Liver (tissue), 3 donors: ENCODE data around the gene BTBD1.

Experiments used
- CTCF ChIP-seq: fragments of 150-350 bp; IDR thresholded peaks from 2 replicates; pipeline ENCODE4 v1.5.1; 2017; ENCODE audit warnings: improper control_type of control experiment, low read depth, low read length; ENCODE audit not compliant: missing input control
- EGR1 ChIP-seq, 2 donors: IDR thresholded peaks; 2 replicates each; pipeline ENCODE4 v1.6.1; 2016 to 2018; ENCODE audit warnings: antibody characterized with exemption in 2 of 2, low read depth in 2 of 2
- JUND ChIP-seq, 2 donors: IDR thresholded peaks; 2 replicates each; pipeline ENCODE4 v1.6.1; 2016; ENCODE audit warnings: antibody characterized with exemption in 2 of 2
- RXRA ChIP-seq, 2 donors: IDR thresholded peaks; 2 replicates each; pipeline ENCODE4 v1.6.1; 2017 to 2018; ENCODE audit warnings: antibody characterized with exemption in 2 of 2, mild to moderate bottlenecking in 1 of 2
- ZBTB33 ChIP-seq: IDR thresholded peaks from 2 replicates; pipeline ENCODE4 v1.6.1; 2016; ENCODE audit warnings: antibody characterized with exemption
- donor health status: healthy.
- donor health status: healthy.

- no peak for TF ChIP-seq EGR1 (IDR thresholded peaks at IDR 0.05; ENCODE audit: low read depth in 2 of 2)
- TF ChIP-seq CTCF, result no peak
- no peak for TF ChIP-seq JUND (IDR thresholded peaks at IDR 0.05)
- TF ChIP-seq ZBTB33, result no peak
- no peak for TF ChIP-seq RXRA (IDR thresholded peaks at IDR 0.05)
Measured at GRCh38 chr15:82993144-82993543, 73.9 kb downstream of the BTBD1 start.
